ENCODE results near the gene MYG1.
"Not testable (repeated sequence)": the region's sequence is repeated elsewhere in the genome, so short reads cannot be mapped to it uniquely, and the experiment has no call there.

Gene MYG1

GRCh38 chr12:53327435-53328042 is 28.0 kb downstream of the MYG1 start:
- TF ChIP-seq POLR2A (IDR thresholded peaks at IDR 0.05; ENCODE audit: low read length) (no peak), GATA1 (IDR thresholded peaks at IDR 0.05; ENCODE audit: low read depth, low read length) (no peak)
- DNase-seq, result peak in 1 of 2 experiments; percentile 37

DNA sequence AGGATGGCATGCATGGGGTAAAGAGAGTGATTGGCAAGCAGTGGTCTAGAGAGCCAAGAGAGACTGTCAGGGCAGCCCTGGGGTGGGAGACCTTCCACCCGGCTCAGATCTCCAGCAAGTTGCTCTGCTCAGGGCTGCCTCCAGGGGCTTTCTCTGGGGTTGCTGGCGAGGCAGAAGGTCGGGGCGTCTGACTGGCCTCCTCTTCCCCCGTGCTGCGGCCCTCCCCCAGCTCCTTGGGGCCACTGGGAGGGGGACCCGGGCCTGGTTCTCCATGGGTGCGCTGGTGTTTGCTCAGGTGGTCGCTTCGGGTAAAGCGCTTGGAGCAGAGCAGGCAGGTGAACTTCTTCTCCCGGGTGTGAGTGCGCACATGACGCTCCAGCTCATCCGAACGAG is 28.5 kb downstream of the MYG1 start:
- DNase-seq, result no peak
- TF ChIP-seq POLR2A (IDR thresholded peaks at IDR 0.05; ENCODE audit: low read length) (no peak), GATA1 (IDR thresholded peaks at IDR 0.05; ENCODE audit: low read depth, low read length) (no peak)

DNA sequence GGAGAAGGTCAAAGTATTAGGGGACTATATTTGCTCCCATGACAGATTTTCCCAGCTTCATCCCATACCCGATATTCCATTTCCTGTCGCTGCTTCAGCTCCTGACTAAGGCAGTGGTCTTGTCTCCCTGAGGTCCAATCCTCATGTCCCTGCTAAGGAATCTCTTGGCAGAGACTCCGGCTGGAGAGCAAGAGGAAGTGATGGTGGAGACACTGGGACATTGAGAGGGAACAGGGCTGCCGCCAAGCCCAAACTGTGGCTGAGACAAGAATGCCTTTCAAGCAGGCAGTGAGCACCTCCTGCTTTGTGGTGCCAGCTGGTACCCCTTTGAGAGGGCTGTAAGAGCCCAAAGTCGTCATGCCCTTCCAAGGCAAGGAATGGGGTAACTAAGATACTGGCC is 31.2 kb downstream of the MYG1 start:
- DNase-seq, result no peak
- TF ChIP-seq GATA1 (IDR thresholded peaks at IDR 0.05; ENCODE audit: low read depth, low read length), result no peak
- no peak for TF ChIP-seq POLR2A (IDR thresholded peaks at IDR 0.05; ENCODE audit: low read length)

DNA sequence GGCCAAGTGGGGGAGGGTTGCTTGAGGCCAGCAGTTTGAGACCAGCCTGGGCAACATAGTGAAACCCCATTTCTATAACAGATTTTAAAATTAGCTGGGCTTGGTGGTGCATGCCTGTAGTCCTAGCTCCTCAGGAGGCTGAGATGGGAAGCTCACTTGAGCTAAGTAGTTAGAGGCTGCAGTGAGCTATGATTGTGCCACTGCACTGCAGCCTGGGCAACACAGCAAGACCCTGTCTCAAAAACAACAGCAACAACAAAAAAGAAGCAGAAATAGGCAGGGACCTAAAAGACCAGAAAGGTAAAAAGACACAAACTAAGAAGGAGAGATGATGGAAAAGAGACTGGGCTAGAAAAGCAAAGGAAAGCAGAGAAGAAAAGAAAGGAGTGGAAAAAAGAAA is 32.8 kb downstream of the MYG1 start:
- DNase-seq, result not testable (repeated sequence)

DNA sequence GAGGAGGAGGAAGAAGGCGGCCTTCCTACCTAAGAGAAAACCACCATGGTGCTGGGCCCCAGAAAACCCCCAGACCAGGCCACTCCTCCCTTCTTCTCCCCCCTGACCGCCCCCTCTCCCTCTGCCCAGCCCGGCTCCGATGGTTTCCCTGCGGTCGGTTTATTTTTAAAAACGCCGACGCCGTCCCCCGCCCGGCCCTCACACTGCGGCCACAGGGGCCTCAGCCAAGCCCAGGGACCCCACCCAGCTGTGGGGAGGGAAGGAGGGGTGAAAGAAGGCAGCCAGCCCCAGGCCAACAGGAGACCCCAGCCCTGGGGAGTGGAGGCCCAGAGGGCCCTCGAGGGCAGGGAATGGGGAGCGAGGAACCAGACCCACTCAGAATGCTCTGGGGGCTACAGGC is 33.2 kb downstream of the MYG1 start:
- no peak for TF ChIP-seq GATA1 (IDR thresholded peaks at IDR 0.05; ENCODE audit: low read depth, low read length)
- TF ChIP-seq POLR2A (IDR thresholded peaks at IDR 0.05; ENCODE audit: low read length), result no peak
- DNase-seq, result no peak

GRCh38 chr12:53333289-53333688 is 33.8 kb downstream of the MYG1 start:
- TF ChIP-seq GATA1 (IDR thresholded peaks at IDR 0.05; ENCODE audit: low read depth, low read length) (no peak), POLR2A (IDR thresholded peaks at IDR 0.05; ENCODE audit: low read length) (no peak)
- no peak for DNase-seq

DNA sequence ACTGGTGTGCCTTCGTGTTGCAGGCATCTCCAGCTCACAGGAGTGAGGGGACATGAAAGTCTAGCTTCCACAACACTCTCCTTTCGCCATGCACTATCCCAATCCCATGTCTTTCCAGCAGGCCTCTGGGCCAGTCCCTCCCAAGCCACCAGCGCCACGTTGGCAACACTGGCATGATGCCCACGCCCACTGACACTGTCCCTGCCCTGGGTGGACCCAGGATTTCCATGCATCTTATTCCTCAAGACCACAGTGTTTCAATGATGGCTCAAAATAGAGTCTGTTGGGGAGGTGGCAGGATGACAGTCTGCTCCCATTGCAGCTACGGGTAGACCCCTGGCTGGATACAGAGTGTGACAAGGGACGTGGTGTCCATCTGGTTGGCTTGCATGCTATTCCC is 34.4 kb downstream of the MYG1 start:
- DNase-seq, result no peak
- TF ChIP-seq POLR2A (IDR thresholded peaks at IDR 0.05; ENCODE audit: low read length) (no peak), GATA1 (IDR thresholded peaks at IDR 0.05; ENCODE audit: low read depth, low read length) (no peak)

- TF ChIP-seq GATA1 (IDR thresholded peaks at IDR 0.05; ENCODE audit: low read depth, low read length), result no peak
- DNase-seq, result no peak
These were observed 35.3 kb downstream of the MYG1 start for GRCh38 chr12:53334822-53335221.

DNA sequence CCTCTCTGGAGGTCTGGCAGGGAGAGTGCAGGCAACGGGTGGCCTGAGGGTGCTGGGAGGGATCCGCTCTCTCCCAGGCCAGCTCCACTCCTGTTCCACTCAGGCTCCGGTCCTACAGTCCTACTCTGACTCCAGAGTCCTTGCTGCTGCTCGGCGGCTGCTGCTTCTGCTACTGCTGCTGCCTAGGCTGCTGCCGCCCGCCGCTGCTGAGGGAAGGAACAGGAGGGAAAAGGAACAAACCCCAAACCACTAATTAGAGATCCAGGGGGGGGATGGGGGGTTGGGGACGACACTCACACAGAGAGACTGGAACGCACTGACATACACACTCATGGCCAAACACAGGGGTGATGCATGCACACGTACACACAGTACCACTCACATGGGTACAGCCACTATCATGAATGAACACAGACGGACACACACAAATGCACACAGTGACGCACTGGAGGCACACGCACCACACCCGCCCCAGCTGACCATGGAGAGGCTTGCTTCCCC is 36.7 kb downstream of the MYG1 start, which contains the start of gene SP7:
Gene SP7 (minus strand): TSS at position 174 of the 501 bp plus-strand sequence. CDS start 708 bp downstream, outside the sequence.
- DNase-seq, result no peak
- TF ChIP-seq GATA1 (IDR thresholded peaks at IDR 0.05; ENCODE audit: low read depth, low read length) (no peak), POLR2A (IDR thresholded peaks at IDR 0.05; ENCODE audit: low read length) (no peak)

GRCh38 chr12:53338017-53338416 is 38.5 kb downstream of the MYG1 start:
- DNase-seq, result no peak
- no peak for TF ChIP-seq GATA1 (IDR thresholded peaks at IDR 0.05; ENCODE audit: low read depth, low read length)
- TF ChIP-seq POLR2A (IDR thresholded peaks at IDR 0.05; ENCODE audit: low read length), result no peak

GRCh38 chr12:53338916-53339315 is 39.4 kb downstream of the MYG1 start:
- DNase-seq, result no peak
- TF ChIP-seq POLR2A (IDR thresholded peaks at IDR 0.05; ENCODE audit: low read length), result no peak
- TF ChIP-seq GATA1 (IDR thresholded peaks at IDR 0.05; ENCODE audit: low read depth, low read length), result no peak

DNA sequence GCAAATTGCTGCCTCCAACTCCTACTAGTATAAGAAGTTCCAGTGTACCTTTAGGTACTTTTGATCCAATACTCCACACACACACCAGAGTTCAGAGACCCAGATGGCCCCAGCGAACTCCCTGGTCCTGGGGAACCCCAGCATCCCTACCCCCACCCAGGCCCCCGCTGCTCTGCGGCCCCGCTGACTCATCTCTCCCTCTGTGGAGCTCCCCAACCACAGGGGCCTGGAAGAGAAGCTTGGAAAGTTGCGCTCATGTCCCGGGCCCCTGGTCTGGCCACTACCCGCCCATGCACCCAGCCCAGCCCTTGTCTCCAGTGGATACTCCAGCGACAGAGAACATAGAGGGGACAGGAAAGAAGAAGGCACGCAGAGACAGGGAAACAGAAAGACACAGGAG is 40.9 kb downstream of the MYG1 start:
- TF ChIP-seq POLR2A (IDR thresholded peaks at IDR 0.05; ENCODE audit: low read length) (no peak), GATA1 (IDR thresholded peaks at IDR 0.05; ENCODE audit: low read depth, low read length) (no peak)
- DNase-seq, result no peak

DNA sequence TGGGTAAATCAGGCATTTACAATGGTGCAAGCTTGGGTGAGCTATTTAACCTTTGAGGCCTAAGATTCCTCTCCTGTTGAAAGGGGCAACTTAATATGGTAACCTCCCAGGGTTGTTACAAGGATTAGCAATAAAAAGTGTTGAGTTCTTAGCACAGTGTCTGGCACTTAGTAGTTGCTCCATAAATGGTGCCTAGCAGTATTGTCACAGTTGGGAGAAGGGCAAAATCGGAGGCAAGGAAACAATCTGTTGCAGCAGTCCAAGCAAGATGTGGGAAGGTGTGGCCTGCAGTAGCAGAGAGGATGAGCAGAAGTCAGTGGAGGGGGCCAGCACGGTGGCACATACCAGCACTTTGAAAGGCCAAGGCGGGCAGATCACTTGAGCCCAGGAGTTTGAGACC is 44.0 kb downstream of the MYG1 start:
- DNase-seq, result no peak
- TF ChIP-seq GATA1 (IDR thresholded peaks at IDR 0.05; ENCODE audit: low read depth, low read length), result no peak
- no peak for TF ChIP-seq POLR2A (IDR thresholded peaks at IDR 0.05; ENCODE audit: low read length)

DNA sequence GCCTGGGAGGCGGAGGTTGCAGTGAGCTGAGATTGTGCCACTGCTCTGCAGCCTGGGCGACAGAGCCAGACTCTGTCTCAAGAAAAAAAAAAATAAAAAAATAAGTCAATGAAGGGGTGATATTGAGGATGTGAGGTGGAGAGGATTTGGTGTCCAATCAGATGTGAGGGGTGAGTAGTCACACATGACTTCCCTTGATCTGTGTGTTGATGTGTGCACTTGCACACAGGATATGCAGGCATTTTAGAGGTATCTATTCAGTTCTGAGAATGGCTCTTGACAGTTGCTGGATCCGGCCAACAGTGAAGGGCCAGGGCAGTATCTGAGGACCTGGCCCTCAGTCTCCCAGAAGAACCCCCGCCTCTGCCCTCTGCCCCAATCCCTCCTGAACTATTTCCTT is 44.5 kb downstream of the MYG1 start:
- TF ChIP-seq POLR2A (IDR thresholded peaks at IDR 0.05; ENCODE audit: low read length) (no peak), GATA1 (IDR thresholded peaks at IDR 0.05; ENCODE audit: low read depth, low read length) (no peak)
- no peak for DNase-seq

DNA sequence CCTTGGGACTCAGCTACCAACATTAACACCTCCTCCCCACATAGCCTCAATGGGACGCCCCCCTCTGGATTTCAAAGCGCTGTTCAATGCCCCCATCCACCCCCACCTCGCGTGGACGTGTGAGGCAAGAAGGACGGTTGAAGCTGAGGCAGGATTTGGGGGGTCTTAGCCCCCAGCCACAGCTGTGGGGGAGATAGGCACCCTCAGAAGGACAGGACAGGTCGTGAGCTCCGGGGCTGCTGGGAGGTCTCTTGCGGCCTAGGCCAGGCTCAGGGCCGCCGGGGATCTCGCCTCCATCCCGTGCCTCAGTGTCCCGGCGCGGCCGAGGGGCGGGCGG is 45.0 kb downstream of the MYG1 start:
- no peak for TF ChIP-seq GATA1 (IDR thresholded peaks at IDR 0.05; ENCODE audit: low read depth, low read length)
- TF ChIP-seq POLR2A (IDR thresholded peaks at IDR 0.05; ENCODE audit: low read length), result no peak
- DNase-seq, result no peak
